ENCODE data around the gene FAM174C. TPM values are rescaled to one million over a fixed set of nuclear protein-coding genes. Genes with fewer than 3 reads are reported as not detected.

The FAM174C gene
- total RNA-seq, 2 experiments from 2014 or later, result 77.0 to 88.0 TPM

DNA sequence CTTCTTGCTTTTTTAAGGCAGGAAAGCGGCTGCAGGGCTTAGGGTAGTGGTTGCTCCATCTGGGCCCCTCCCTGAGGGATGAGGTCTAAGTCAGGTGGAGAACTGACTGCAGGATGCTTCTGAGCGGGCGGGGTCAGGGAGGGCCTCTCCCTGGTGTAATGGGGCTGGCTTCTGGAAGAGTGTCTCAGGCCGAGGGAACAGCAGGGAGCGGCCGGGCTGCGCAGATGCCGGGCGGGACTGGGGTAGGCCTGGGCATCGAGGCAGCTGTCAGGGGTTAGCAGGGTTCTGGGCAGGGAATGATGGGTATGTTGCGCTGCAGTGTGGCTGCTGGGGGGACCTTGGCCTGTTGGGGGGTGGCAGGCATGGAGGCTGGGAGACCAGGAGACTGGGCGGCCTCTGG is 2.7 kb downstream of the FAM174C start:
- H3K27ac Mint-ChIP-seq, result no peak overlapping the region
- peaks cover 25% of the 10 kb centered on the region for H3K4me1 Mint-ChIP-seq (ENCODE audit: low read depth)
- H3K4me3 Mint-ChIP-seq, result no peak overlapping the region
- ChIA-PET CTCF (interaction anchor here (1.4 to 4.3 kb wide), 4 partner anchors 33 to 94 kb away, joined by 3 to 26 read pairs (median 16); no protein-coding TSS in a partner anchor), POLR2A (interaction anchor here (0.6 to 2.3 kb wide), 5 partner anchors 9 to 132 kb away, joined by 3 to 9 read pairs (median 3); partner anchors contain the start of gene CIRBP)
- H3K9me3 Mint-ChIP-seq, result no peaks in the 10 kb centered on the region
- intact Hi-C loops (cut with micrococcal nuclease), result loop anchor here (10.0 kb wide), 1 partner anchor 87 kb away; no protein-coding TSS in a partner anchor
- no peaks in the 10 kb centered on the region for H3K27me3 Mint-ChIP-seq
- DNase-seq (no peak), ATAC-seq (no peak)
- no peak for TF ChIP-seq CTCF (IDR thresholded peaks at IDR 0.05)
- H3K36me3 Mint-ChIP-seq (ENCODE audit: low read depth), result peaks cover 44% of the 10 kb centered on the region

GRCh38 chr19:1278713-1279660 is 3.7 kb downstream of the FAM174C start:
- POLR2A ChIA-PET, result interaction anchor here (0.6 to 2.3 kb wide), 7 partner anchors 10 to 162 kb away, joined by 3 to 9 read pairs (median 3); partner anchors contain the start of gene CIRBP
- no peak for TF ChIP-seq CTCF (IDR thresholded peaks at IDR 0.05)
- H3K9me3 Mint-ChIP-seq, result no peaks in the 10 kb centered on the region
- no peak for DNase-seq
- peaks cover 37% of the 10 kb centered on the region for H3K36me3 Mint-ChIP-seq (ENCODE audit: low read depth)
- H3K27ac Mint-ChIP-seq, result no peak overlapping the region
- CTCF ChIA-PET, result interaction anchor here (0.7 to 4.3 kb wide), 13 partner anchors 10 to 435 kb away, joined by 3 to 26 read pairs (median 4); partner anchors contain the start of gene CIRBP
- peaks cover under 1% of the 10 kb centered on the region for H3K27me3 Mint-ChIP-seq
- H3K4me1 Mint-ChIP-seq (ENCODE audit: low read depth), result peaks cover 16% of the 10 kb centered on the region
- intact Hi-C loops (cut with micrococcal nuclease), result loop anchor here (10.0 kb wide), 1 partner anchor 86 kb away; no protein-coding TSS in a partner anchor
- no peak for ATAC-seq
- no peak overlapping the region for H3K4me3 Mint-ChIP-seq

GRCh38 chr19:1279782-1280341 is 4.5 kb downstream of the FAM174C start:
- peak; percentile 86 for TF ChIP-seq CTCF (IDR thresholded peaks at IDR 0.05)
- POLR2A ChIA-PET, result interaction anchor here (0.6 to 2.3 kb wide), 5 partner anchors 11 to 161 kb away, joined by 3 to 9 read pairs (median 3); partner anchors contain the start of gene CIRBP
- Mint-ChIP-seq H3K27ac (no peak overlapping the region), H3K4me1 (ENCODE audit: low read depth) (peaks cover 11% of the 10 kb centered on the region), H3K27me3 (peaks cover 8% of the 10 kb centered on the region), H3K4me3 (no peak overlapping the region), H3K36me3 (ENCODE audit: low read depth) (peaks cover 30% of the 10 kb centered on the region), H3K9me3 (no peaks in the 10 kb centered on the region)
- DNase-seq (peak; percentile 87), ATAC-seq (peak; percentile 14)
- intact Hi-C loops (cut with micrococcal nuclease), result loop anchor here (10.0 kb wide), 1 partner anchor 85 kb away; no protein-coding TSS in a partner anchor
- CTCF ChIA-PET, result interaction anchor here (0.7 to 4.3 kb wide), 12 partner anchors 11 to 434 kb away, joined by 3 to 26 read pairs (median 4); partner anchors contain the start of gene CIRBP

DNA sequence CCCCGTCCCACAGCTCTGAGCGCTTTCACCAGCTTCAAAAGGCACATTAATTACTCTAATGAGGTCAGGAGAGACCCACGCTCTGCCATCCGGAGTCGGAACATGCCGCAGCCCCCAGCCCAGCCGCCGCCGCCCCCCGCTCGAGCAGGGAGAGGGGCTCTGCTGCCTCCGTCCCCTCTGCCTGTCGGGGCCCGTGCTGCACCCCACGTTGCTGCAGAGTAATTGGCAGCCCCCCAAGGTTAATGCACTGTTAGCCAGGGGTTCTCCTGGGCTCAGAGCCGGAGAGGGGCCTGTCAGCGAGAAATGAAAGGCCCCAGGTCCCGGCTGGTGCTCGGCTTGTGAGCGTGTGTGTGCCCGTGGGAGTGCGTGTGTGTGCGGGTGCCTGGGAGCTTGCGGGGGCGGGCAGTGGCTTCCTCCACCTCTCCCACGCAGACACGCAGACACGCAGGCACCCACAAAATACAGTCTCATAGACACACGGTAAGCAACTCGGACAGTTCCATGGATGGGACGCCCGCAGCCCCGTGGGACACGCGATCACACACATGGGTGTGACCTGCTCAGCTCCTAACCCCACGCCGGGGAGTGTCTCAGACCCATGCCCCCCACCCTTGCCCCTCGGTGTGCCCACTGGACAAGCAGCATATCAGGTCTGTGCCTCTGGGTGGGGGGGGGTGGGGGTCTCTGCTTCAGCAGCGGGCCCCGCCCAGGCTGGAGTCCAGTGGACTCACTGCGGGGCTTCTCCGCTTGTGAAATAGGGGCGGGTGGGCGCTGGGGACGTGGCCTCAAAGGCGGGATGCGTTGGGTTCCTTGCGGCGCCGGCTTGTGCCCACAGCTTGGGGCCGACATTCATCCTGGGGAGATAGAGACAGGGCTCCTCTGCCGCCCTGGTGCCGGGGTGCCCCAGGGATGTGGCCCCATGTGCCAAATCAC is 5.6 kb downstream of the FAM174C start:
- Mint-ChIP-seq H3K4me3 (no peak overlapping the region), H3K9me3 (no peaks in the 10 kb centered on the region), H3K36me3 (ENCODE audit: low read depth) (peaks cover 30% of the 10 kb centered on the region), H3K27me3 (peaks cover 13% of the 10 kb centered on the region), H3K4me1 (ENCODE audit: low read depth) (peaks cover 11% of the 10 kb centered on the region), H3K27ac (no peak overlapping the region)
- TF ChIP-seq CTCF (IDR thresholded peaks at IDR 0.05), result no peak
- ChIA-PET POLR2A (interaction anchor here (0.6 to 2.3 kb wide), 3 partner anchors 12 to 161 kb away, joined by 3 to 9 read pairs (median 3); partner anchors contain the start of gene CIRBP), CTCF (interaction anchor here (2.1 to 4.3 kb wide), 3 partner anchors 12 to 91 kb away, joined by 7 to 26 read pairs (median 21); partner anchors contain the start of gene CIRBP)
- intact Hi-C loops (cut with micrococcal nuclease), result no loop called here
- DNase-seq (no peak), ATAC-seq (no peak)

All from activated CD8-positive, alpha-beta T cell treated with anti-CD3 and anti-CD28 coated beads for 36 hours (primary cell).